HG02884 (cell line): Measurements from ENCODE around the gene OTULIN.
A peak's percentile ranks its signal among the peaks of the same experiment; 100 is the strongest.

Experiments
- ATAC-seq: cut with Tn5 transposase; IDR thresholded peaks from one replicate; pipeline ENCODE4 v1.9.1; 2021; ENCODE audit warnings: mild to moderate bottlenecking, moderate library complexity; ENCODE audit not compliant: unreplicated experiment

Gene OTULIN

GRCh38 chr5:14664270-14665100 lies at the start of gene OTULIN:
OTULIN (plus strand) TSS chr5:14664718; CDS start chr5:14664826, 108 bp downstream.
- peak; percentile 55 for ATAC-seq

- no peak for ATAC-seq
Measured at GRCh38 chr5:14615365-14615764, 49.2 kb upstream of the OTULIN start.

- no peak for ATAC-seq
Measured at GRCh38 chr5:14617441-14617840, 47.1 kb upstream of the OTULIN start.

DNA sequence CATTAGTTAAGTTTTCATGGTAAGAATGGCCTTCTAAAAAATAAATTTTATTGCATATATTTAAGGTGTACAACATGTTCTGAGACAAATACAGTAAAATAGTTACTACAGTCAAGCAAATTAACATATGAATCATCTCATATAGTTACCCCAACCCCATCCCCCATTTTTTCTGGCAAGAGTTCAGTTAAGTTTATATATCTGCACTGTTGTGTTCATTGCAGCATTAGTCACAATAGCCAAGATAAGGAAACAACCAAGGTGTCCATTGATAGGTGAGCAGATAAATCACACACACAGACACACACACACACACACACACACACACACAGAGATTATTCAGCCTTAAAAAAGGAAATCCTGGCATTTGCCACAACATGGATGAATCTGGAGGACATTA lies 37.2 kb upstream of the OTULIN start:
- no peak for ATAC-seq

DNA sequence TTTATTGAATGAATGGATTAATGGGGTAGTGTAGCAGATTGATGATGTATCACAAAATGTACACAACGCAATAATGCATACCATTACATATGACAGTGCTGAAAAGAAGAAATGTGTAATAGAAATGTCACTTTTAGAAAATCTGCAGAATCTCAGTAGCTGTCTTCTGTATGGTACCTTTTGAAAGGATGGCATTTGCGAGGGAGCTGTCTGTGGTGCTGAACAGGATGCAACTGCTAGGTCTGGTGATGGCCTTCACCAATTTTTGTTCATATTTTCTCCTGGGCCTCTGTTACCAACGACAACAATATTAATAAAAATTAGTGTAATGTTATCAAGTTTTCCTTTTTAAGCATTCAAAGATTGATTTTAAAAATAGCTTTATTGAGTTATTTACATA lies 36.2 kb upstream of the OTULIN start:
- ATAC-seq: no peak

DNA sequence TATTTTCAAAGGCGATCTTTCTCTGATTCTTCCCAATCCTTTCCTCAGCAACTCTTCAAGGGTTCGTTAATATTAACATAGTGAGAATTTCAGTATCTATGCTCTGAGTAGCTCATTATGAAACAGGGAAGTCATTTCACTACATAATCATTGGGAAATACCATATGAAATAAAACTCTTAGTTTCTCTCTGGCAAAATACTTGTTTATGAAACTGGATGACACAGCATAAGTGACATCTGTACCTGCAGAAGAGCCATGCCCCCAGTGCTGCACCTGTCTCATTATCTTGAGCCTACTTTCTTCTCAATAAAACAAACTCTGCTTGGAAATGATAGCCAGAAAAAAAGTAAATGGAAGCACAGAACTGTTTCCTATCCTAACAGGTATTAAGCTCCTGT lies 33.8 kb upstream of the OTULIN start:
- no peak for ATAC-seq

GRCh38 chr5:14635656-14636055 lies 28.9 kb upstream of the OTULIN start:
- ATAC-seq: no peak

DNA sequence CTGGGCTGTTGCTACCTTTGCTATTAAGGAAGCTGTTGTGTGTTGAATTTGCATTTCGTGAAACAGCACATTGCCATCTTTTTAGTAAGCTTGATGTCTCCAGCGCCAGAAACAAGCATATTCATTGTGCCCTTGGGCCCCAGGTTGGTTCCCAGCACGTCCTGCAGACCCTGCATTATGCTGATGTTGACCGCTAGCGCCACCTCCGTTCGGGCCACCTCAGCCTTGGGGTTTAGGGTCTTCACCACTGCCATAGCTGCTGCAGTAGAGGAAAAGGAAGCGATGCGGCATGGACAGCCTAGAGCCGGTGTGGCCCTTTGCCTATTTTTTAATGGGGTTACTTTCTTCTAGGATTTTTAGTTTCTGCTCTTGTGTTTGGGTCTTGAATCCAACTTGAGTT lies 23.8 kb upstream of the OTULIN start:
- ATAC-seq: no peak

DNA sequence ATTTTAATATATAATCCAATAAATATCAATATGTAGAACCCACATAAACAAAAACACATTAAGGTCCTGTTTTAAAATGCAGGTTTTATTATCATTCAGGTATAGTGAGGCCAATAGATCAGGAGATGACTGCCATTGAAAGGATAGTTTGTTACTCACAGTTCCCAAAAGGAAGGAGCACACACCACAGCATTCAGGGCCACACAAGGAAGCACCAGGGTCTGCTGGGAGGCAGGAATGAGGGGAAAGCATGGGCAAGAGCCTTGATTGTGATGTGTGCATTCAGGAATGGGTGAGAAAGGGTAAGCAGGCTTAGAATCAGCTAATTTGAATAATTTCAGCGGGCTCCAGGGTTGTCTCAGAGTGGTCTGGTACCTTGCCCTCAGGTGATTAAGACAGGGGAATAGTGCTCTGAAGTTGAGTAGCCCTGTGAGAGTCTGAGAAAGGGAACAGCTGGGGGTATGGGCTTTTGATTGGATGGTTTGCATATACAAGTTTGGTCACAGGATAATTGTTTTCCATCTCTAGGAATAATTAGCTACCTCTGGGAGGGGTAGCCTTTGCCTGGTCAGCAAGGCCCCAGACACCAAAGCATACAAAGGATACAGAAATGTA lies 19.8 kb upstream of the OTULIN start:
- ATAC-seq: no peak

- no peak for ATAC-seq
Measured at GRCh38 chr5:14650052-14650451, 14.5 kb upstream of the OTULIN start.

GRCh38 chr5:14655146-14655741 lies 9.3 kb upstream of the OTULIN start:
- no peak for ATAC-seq

- ATAC-seq: no peak
Measured at GRCh38 chr5:14656898-14657297, 7.6 kb upstream of the OTULIN start.

- ATAC-seq: no peak
Measured at GRCh38 chr5:14659821-14660607, 4.5 kb upstream of the OTULIN start.

- ATAC-seq: no peak
Measured at GRCh38 chr5:14660833-14661232, 3.7 kb upstream of the OTULIN start.

DNA sequence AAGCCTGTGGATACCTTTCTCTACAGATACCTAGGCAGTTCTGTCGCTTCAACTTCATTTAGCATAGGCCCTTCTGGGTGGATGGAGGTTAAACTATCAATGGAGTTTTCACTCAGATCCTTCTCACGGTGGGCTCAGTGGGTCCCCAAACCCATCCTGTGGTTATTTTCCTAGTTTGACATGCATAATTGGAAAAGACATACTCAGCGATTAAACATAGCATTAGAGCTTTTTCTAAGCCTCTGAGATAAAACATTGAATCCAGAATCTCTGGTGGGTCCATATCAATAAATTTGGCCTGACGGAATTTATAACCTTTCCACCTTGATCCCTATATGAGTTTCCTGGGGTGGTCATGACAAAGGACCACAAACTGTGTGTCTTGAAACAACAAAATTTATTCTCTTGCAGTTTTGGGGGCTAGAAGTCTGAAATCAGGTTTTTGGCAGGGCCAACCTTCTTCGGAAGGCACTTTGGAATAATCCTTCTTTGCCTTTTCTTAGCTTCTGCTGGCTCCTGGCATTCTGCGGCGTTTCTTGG lies 1.7 kb upstream of the OTULIN start:
- ATAC-seq: no peak

GRCh38 chr5:14663734-14664269 lies 716 bp upstream of the OTULIN start:
- peak; percentile 16 for ATAC-seq

DNA sequence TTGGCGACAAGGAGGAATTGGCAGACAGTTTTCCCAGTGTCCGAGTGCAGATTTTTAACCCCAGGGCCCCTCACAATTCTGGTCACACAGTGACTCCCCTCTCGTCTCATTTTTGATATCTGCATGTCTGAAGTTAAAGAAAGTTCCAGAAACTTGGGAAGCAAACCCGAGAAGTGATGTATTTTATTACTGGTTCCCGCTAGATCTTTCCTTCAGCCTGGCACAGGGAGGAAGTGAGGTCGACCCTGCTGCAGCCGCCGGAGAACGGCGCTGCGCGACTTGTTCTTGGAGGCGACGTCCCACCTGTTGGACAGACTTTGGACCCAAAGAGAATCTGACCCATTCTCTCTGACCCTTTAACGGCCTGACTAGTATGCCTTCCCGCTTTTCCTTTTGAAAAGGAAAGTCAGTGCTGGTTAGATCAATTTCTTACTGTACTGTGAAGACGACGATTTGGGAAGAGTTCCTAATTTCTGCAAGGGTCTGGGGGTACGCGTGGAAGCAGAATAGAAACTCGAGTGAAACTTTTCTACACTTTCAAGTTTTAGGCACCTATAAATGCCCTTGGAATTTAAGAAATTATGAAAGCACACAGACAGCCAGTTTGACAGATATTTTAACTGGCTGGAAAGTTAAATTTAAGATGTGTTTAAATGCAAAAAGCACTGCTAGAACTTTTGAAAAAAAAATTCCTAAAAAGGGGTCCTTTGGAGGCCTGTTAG lies 744 bp downstream of the OTULIN start:
- ATAC-seq: peak; percentile 0

- peak; percentile 27 for ATAC-seq
Measured at GRCh38 chr5:14665949-14666348, 1.4 kb downstream of the OTULIN start.

DNA sequence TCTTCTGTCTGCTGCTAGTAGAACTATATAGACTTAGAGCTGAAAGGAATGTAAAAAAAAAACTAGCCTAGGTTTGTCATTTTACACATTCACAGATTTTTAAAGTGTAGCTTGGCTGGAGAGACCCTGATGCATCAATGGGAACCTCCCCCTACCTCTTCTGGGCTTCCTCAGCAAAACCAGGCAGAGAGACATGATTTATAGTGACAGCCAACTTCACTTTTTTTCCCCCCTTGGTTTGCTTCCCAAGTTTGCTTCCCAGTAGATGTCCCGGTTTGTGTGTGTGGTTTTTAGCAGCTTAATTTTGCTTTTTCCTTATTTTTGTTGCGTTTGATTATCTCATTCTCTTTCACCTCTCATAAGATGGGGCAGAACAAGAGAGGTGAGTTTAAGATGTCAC lies 1.8 kb downstream of the OTULIN start:
- ATAC-seq: no peak

- no peak for ATAC-seq
Measured at GRCh38 chr5:14667290-14667689, 2.8 kb downstream of the OTULIN start.
